ENCODE data around the gene SYNGR2. TPM values are rescaled to one million over a fixed set of nuclear protein-coding genes. Genes with fewer than 3 reads are reported as not detected.

Gene SYNGR2
- total and polyA plus RNA-seq, 9 of the 15 experiments (the other 6 are each of a cell fraction or from before 2014, with no cell fraction given) = 1.4 to 173 (median 87.8) TPM

- TF ChIP-seq, protein P1, sequence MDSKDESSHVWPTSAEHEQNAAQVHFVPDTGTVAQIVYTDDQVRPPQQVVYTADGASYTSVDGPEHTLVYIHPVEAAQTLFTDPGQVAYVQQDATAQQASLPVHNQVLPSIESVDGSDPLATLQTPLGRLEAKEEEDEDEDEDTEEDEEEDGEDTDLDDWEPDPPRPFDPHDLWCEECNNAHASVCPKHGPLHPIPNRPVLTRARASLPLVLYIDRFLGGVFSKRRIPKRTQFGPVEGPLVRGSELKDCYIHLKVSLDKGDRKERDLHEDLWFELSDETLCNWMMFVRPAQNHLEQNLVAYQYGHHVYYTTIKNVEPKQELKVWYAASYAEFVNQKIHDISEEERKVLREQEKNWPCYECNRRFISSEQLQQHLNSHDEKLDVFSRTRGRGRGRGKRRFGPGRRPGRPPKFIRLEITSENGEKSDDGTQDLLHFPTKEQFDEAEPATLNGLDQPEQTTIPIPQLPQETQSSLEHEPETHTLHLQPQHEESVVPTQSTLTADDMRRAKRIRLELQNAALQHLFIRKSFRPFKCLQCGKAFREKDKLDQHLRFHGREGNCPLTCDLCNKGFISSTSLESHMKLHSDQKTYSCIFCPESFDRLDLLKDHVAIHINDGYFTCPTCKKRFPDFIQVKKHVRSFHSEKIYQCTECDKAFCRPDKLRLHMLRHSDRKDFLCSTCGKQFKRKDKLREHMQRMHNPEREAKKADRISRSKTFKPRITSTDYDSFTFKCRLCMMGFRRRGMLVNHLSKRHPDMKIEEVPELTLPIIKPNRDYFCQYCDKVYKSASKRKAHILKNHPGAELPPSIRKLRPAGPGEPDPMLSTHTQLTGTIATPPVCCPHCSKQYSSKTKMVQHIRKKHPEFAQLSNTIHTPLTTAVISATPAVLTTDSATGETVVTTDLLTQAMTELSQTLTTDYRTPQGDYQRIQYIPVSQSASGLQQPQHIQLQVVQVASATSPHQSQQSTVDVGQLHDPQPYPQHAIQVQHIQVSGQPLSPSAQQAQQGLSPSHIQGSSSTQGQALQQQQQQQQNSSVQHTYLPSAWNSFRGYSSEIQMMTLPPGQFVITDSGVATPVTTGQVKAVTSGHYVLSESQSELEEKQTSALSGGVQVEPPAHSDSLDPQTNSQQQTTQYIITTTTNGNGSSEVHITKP (IDR thresholded peaks at IDR 0.05; ENCODE audit: partially characterized antibody) = peak; percentile 37
- TF ChIP-seq RBM22 (IDR thresholded peaks at IDR 0.05; ENCODE audit: low read depth, low read length, poor library complexity, severe bottlenecking) (no peak), ZNF23 (CRISPR knock-in tag; IDR thresholded peaks at IDR 0.05) (no peak), MTA3 (IDR thresholded peaks at IDR 0.05; ENCODE audit: borderline replicate concordance) (peak; percentile 80), ZNF311 (CRISPR knock-in tag; IDR thresholded peaks at IDR 0.05) (no peak), HNRNPK (IDR thresholded peaks at IDR 0.05; ENCODE audit: low read depth, low read length, poor library complexity, severe bottlenecking) (no peak), GATAD2A (IDR thresholded peaks at IDR 0.05) (0 out of 2 replicates have a peak, but pooled peaks have one; percentile 30), SMAD4 (CRISPR knock-in tag; conservative IDR thresholded peaks at IDR 0.05) (peak; percentile 49; the same call in 1 of the 2 replicates), ATF1 (CRISPR knock-in tag; IDR thresholded peaks at IDR 0.05) (no peak), ATF1 (tag; IDR thresholded peaks at IDR 0.05) (peak; percentile 78), ETV5 (CRISPR knock-in tag; IDR thresholded peaks at IDR 0.05; ENCODE audit: low read depth) (peak; percentile 48; the same call in 1 of the 2 replicates), HIVEP1 (CRISPR knock-in tag; IDR thresholded peaks at IDR 0.05) (no peak), MCM5 (IDR thresholded peaks at IDR 0.05; ENCODE audit: low read depth) (no peak), SAFB2 (IDR thresholded peaks at IDR 0.05; ENCODE audit: borderline replicate concordance, low read depth, low read length, severe bottlenecking) (no peak), LARP7 (IDR thresholded peaks at IDR 0.05) (no peak), CTCFL (IDR thresholded peaks at IDR 0.05; ENCODE audit: borderline replicate concordance, insufficient read depth, low read depth, low read length, poor library complexity, severe bottlenecking) (no peak), FOXK1 (CRISPR knock-in tag; IDR thresholded peaks at IDR 0.05; ENCODE audit: borderline replicate concordance) (peak; percentile 36; the same call in 1 of the 2 replicates)
- TF ChIP-seq, protein P2, sequence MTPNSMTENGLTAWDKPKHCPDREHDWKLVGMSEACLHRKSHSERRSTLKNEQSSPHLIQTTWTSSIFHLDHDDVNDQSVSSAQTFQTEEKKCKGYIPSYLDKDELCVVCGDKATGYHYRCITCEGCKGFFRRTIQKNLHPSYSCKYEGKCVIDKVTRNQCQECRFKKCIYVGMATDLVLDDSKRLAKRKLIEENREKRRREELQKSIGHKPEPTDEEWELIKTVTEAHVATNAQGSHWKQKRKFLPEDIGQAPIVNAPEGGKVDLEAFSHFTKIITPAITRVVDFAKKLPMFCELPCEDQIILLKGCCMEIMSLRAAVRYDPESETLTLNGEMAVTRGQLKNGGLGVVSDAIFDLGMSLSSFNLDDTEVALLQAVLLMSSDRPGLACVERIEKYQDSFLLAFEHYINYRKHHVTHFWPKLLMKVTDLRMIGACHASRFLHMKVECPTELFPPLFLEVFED (CRISPR knock-in tag; conservative IDR thresholded peaks at IDR 0.05) = no peak
- TF ChIP-seq, protein P3, sequence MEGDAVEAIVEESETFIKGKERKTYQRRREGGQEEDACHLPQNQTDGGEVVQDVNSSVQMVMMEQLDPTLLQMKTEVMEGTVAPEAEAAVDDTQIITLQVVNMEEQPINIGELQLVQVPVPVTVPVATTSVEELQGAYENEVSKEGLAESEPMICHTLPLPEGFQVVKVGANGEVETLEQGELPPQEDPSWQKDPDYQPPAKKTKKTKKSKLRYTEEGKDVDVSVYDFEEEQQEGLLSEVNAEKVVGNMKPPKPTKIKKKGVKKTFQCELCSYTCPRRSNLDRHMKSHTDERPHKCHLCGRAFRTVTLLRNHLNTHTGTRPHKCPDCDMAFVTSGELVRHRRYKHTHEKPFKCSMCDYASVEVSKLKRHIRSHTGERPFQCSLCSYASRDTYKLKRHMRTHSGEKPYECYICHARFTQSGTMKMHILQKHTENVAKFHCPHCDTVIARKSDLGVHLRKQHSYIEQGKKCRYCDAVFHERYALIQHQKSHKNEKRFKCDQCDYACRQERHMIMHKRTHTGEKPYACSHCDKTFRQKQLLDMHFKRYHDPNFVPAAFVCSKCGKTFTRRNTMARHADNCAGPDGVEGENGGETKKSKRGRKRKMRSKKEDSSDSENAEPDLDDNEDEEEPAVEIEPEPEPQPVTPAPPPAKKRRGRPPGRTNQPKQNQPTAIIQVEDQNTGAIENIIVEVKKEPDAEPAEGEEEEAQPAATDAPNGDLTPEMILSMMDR (IDR thresholded peaks at IDR 0.05 in 2 of 3, conservative IDR thresholded peaks at IDR 0.05 in 1 of 3; ENCODE audit: insufficient read depth in 2 of 3, low read depth in 1 of 3, low read length in 3 of 3) = no peak
Observed at GRCh38 chr17:78214016-78214705, 45.8 kb downstream of the SYNGR2 start, which contains the start of gene BIRC5 (continued).

Measured in K562 (cell line).